WTC11 (cell line): Measurements from ENCODE around the gene PHC2.

Source experiments
- ETV6 ChIP-seq: sonication (generic); formaldehyde crosslinking; IDR thresholded peaks from 2 replicates; pipeline ENCODE4 v1.8.1; 2022; ENCODE audit warnings: mild to moderate bottlenecking, missing genetic modification reagents
- NFYB ChIP-seq: sonication (generic); formaldehyde crosslinking; conservative IDR thresholded peaks from 2 replicates; pipeline ENCODE4 v1.8.0; 2022; ENCODE audit warnings: low read depth, missing genetic modification reagents
- SP1 ChIP-seq: sonication (generic); formaldehyde crosslinking; conservative IDR thresholded peaks from 2 replicates; pipeline ENCODE4 v1.8.1; 2022; ENCODE audit warnings: missing genetic modification reagents
- TEAD1 ChIP-seq: sonication (generic); formaldehyde crosslinking; IDR thresholded peaks from 2 replicates; pipeline ENCODE4 v1.8.0; 2022; ENCODE audit warnings: mild to moderate bottlenecking, missing genetic modification reagents
- TEAD4 ChIP-seq: sonication (generic); formaldehyde crosslinking; IDR thresholded peaks from 2 replicates; pipeline ENCODE4 v1.8.0; 2022; ENCODE audit warnings: mild to moderate bottlenecking, missing genetic modification reagents
- TF ChIP-seq, protein P1 (sequence below): fragments of 200-600 bp; IDR thresholded peaks from 2 replicates; pipeline ENCODE4 v1.8.0; 2022; ENCODE audit warnings: antibody characterized with exemption
- TF ChIP-seq, protein P2 (sequence below): sonication (generic); formaldehyde crosslinking; IDR thresholded peaks from 2 replicates; pipeline ENCODE4 v1.8.0; 2022; ENCODE audit warnings: mild to moderate bottlenecking, missing genetic modification reagents
- TF ChIP-seq, protein P3 (sequence below): sonication (generic); formaldehyde crosslinking; IDR thresholded peaks from 2 replicates; pipeline ENCODE4 v1.8.0; 2022; ENCODE audit warnings: mild to moderate bottlenecking, missing genetic modification reagents
- TF ChIP-seq, protein P4 (sequence below): sonication (generic); formaldehyde crosslinking; IDR thresholded peaks from 2 replicates; pipeline ENCODE4 v1.8.1; 2023; ENCODE audit warnings: mild to moderate bottlenecking, moderate library complexity, missing genetic modification reagents
- TF ChIP-seq, protein P5 (sequence below): sonication (generic); formaldehyde crosslinking; IDR thresholded peaks from 2 replicates; pipeline ENCODE4 v1.8.1; 2022; ENCODE audit warnings: low read depth, mild to moderate bottlenecking, moderate library complexity, missing genetic modification reagents, borderline replicate concordance

DNA sequence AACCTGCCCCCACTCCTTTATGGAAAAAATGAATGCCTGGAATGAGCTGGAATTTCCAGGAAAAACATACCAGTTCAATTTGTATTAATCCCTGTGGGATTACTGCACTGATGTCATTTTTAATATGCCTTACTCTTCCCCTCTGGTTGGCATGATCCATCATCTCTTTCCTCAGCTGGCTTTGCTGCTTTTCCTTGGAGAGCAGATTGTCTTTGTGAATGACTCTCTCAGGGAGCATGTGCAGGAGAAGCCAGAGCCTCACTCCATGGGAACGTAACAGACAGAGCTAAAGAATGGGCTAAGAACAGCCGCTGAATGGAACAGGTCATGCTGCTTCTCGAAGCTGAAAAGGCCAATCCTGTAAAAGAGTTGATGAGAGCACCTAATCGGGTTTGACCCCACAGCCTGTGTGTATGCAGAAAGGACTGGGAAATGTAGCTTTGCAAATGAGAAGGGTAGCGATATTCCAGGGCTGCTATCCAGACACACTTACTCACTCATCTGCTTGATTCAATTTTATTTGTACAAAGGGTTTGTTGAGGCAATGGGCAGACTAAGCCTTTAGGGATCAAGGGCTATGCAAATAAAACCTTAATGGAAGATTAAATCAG, 20.7 kb downstream of the PHC2 start:
- TF ChIP-seq, protein P1, sequence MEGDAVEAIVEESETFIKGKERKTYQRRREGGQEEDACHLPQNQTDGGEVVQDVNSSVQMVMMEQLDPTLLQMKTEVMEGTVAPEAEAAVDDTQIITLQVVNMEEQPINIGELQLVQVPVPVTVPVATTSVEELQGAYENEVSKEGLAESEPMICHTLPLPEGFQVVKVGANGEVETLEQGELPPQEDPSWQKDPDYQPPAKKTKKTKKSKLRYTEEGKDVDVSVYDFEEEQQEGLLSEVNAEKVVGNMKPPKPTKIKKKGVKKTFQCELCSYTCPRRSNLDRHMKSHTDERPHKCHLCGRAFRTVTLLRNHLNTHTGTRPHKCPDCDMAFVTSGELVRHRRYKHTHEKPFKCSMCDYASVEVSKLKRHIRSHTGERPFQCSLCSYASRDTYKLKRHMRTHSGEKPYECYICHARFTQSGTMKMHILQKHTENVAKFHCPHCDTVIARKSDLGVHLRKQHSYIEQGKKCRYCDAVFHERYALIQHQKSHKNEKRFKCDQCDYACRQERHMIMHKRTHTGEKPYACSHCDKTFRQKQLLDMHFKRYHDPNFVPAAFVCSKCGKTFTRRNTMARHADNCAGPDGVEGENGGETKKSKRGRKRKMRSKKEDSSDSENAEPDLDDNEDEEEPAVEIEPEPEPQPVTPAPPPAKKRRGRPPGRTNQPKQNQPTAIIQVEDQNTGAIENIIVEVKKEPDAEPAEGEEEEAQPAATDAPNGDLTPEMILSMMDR: no peak
- TF ChIP-seq, protein P2, sequence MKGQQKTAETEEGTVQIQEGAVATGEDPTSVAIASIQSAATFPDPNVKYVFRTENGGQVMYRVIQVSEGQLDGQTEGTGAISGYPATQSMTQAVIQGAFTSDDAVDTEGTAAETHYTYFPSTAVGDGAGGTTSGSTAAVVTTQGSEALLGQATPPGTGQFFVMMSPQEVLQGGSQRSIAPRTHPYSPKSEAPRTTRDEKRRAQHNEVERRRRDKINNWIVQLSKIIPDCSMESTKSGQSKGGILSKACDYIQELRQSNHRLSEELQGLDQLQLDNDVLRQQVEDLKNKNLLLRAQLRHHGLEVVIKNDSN (CRISPR knock-in tag): no peak
- TF ChIP-seq NFYB (no peak), TEAD4 (no peak), TEAD1 (CRISPR knock-in tag) (no peak), ETV6 (CRISPR knock-in tag) (no peak), SP1 (CRISPR knock-in tag) (no peak)
- TF ChIP-seq, protein P3, sequence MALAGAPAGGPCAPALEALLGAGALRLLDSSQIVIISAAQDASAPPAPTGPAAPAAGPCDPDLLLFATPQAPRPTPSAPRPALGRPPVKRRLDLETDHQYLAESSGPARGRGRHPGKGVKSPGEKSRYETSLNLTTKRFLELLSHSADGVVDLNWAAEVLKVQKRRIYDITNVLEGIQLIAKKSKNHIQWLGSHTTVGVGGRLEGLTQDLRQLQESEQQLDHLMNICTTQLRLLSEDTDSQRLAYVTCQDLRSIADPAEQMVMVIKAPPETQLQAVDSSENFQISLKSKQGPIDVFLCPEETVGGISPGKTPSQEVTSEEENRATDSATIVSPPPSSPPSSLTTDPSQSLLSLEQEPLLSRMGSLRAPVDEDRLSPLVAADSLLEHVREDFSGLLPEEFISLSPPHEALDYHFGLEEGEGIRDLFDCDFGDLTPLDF (CRISPR knock-in tag): no peak
- TF ChIP-seq, protein P4, sequence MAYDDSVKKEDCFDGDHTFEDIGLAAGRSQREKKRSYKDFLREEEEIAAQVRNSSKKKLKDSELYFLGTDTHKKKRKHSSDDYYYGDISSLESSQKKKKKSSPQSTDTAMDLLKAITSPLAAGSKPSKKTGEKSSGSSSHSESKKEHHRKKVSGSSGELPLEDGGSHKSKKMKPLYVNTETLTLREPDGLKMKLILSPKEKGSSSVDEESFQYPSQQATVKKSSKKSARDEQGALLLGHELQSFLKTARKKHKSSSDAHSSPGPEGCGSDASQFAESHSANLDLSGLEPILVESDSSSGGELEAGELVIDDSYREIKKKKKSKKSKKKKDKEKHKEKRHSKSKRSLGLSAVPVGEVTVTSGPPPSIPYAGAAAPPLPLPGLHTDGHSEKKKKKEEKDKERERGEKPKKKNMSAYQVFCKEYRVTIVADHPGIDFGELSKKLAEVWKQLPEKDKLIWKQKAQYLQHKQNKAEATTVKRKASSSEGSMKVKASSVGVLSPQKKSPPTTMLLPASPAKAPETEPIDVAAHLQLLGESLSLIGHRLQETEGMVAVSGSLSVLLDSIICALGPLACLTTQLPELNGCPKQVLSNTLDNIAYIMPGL (CRISPR knock-in tag): no peak
- TF ChIP-seq, protein P5, sequence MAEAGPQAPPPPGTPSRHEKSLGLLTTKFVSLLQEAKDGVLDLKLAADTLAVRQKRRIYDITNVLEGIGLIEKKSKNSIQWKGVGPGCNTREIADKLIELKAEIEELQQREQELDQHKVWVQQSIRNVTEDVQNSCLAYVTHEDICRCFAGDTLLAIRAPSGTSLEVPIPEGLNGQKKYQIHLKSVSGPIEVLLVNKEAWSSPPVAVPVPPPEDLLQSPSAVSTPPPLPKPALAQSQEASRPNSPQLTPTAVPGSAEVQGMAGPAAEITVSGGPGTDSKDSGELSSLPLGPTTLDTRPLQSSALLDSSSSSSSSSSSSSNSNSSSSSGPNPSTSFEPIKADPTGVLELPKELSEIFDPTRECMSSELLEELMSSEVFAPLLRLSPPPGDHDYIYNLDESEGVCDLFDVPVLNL (CRISPR knock-in tag): no peak
